T-helper 1 cell treated with Interleukin-12 subunit alpha and Interleukin-12 subunit beta and Interleukin-4 antibody, amounts not matched to agents 30 ng/mL and 1 ng/mL, for 36 hours (primary cell): ENCODE measurements around the gene PRAMEF1. TPM values are rescaled to one million over a fixed set of nuclear protein-coding genes. Genes with fewer than 3 reads are reported as not detected.
"Not testable (repeated sequence)": the region's sequence is repeated elsewhere in the genome, so short reads cannot be mapped to it uniquely, and the experiment has no call there.

Experiments
- intact Hi-C: fragments of 100-400 bp; cut with micrococcal nuclease; formaldehyde crosslinking; loops from one replicate; pipeline ENCODE4 v1.15.1; 2024
- total RNA-seq: library from RNA; stranded (reverse); gene quantifications from 2 replicates; pipeline ENCODE4 v1.2.3, GENCODE V29; 2022

The PRAMEF1 gene
- total RNA-seq, 1 donor from 2014 or later, result not detected

GRCh38 chr1:12774801-12775345, 16.3 kb upstream of the PRAMEF1 start:
- intact Hi-C loops, result no loop called here

GRCh38 chr1:12775443-12775842, 15.8 kb upstream of the PRAMEF1 start:
- intact Hi-C loops, result no loop called here

- intact Hi-C loops, result no loop called here
These were observed 14.2 kb upstream of the PRAMEF1 start for GRCh38 chr1:12776801-12777557.

GRCh38 chr1:12778061-12778460, 13.1 kb upstream of the PRAMEF1 start:
- intact Hi-C loops, result no loop called here

GRCh38 chr1:12778907-12779306, 12.3 kb upstream of the PRAMEF1 start:
- intact Hi-C loops, result no loop called here

- intact Hi-C loops, result not testable (repeated sequence)
These were observed 9.7 kb upstream of the PRAMEF1 start for GRCh38 chr1:12781488-12781887.

GRCh38 chr1:12783783-12784182, 7.4 kb upstream of the PRAMEF1 start:
- intact Hi-C loops, result not testable (repeated sequence)

- intact Hi-C loops, result not testable (repeated sequence)
These were observed 6.5 kb upstream of the PRAMEF1 start for GRCh38 chr1:12784729-12785128.

- intact Hi-C loops, result no loop called here
These were observed 7.7 kb downstream of the PRAMEF1 start for GRCh38 chr1:12798911-12799310.

- intact Hi-C loops, result no loop called here
These were observed 8.5 kb downstream of the PRAMEF1 start for GRCh38 chr1:12799730-12800129.

GRCh38 chr1:12809933-12810332, 18.7 kb downstream of the PRAMEF1 start:
- intact Hi-C loops, result no loop called here

GRCh38 chr1:12810691-12811408, 19.7 kb downstream of the PRAMEF1 start:
- intact Hi-C loops, result no loop called here

GRCh38 chr1:12811409-12811784, 20.2 kb downstream of the PRAMEF1 start:
- intact Hi-C loops, result no loop called here

GRCh38 chr1:12819061-12819460, 27.9 kb downstream of the PRAMEF1 start:
- intact Hi-C loops, result not testable (repeated sequence)

- intact Hi-C loops, result not testable (repeated sequence)
These were observed 40.1 kb downstream of the PRAMEF1 start, which contains the start of gene PRAMEF11 for GRCh38 chr1:12831310-12831709. Gene PRAMEF11, minus strand, starts transcription at chr1:12831410. Its CDS starts 2,621 bp downstream, at chr1:12828789.

- intact Hi-C loops, result not testable (repeated sequence)
These were observed 42.1 kb downstream of the PRAMEF1 start for GRCh38 chr1:12833251-12833650.

Other genes starting within 250 kb of the PRAMEF1 start
- 79.5 and 87.0 TPM in 2 replicates for gene DHRS3, start 173.2 kb upstream of the PRAMEF1 start, total RNA-seq
- not detected in 2 replicates for gene AADACL4, start 147.3 kb upstream of the PRAMEF1 start, total RNA-seq
- gene AADACL3, start 75.3 kb upstream of the PRAMEF1 start, total RNA-seq, result not detected in 2 replicates
- not detected in 2 replicates for gene CFAP107, start 45.2 kb upstream of the PRAMEF1 start, total RNA-seq
- gene PRAMEF12, start 17.7 kb upstream of the PRAMEF1 start, total RNA-seq, result not detected in 2 replicates
- not detected in 2 replicates for gene PRAMEF11, start 40.0 kb downstream of the PRAMEF1 start, total RNA-seq
- gene HNRNPCL1, start 57.3 kb downstream of the PRAMEF1 start, total RNA-seq, result not detected in 2 replicates
- not detected in 2 replicates for gene PRAMEF2, start 65.7 kb downstream of the PRAMEF1 start, total RNA-seq
- not detected in 2 replicates for gene PRAMEF4, start 94.8 kb downstream of the PRAMEF1 start, total RNA-seq
- gene PRAMEF10, start 106.9 kb downstream of the PRAMEF1 start, total RNA-seq, result not detected in 2 replicates
- not detected in 2 replicates for gene PRAMEF7, start 125.2 kb downstream of the PRAMEF1 start, total RNA-seq
- not detected in 2 replicates for gene PRAMEF6, start 156.2 kb downstream of the PRAMEF1 start, total RNA-seq